Measurements from ENCODE around the gene PRR23E. TPM values are rescaled to one million over a fixed set of nuclear protein-coding genes. Genes with fewer than 3 reads are reported as not detected.

PRR23E gene
- total and polyA plus RNA-seq, 5 donors from 2014 or later = not detected

DNA sequence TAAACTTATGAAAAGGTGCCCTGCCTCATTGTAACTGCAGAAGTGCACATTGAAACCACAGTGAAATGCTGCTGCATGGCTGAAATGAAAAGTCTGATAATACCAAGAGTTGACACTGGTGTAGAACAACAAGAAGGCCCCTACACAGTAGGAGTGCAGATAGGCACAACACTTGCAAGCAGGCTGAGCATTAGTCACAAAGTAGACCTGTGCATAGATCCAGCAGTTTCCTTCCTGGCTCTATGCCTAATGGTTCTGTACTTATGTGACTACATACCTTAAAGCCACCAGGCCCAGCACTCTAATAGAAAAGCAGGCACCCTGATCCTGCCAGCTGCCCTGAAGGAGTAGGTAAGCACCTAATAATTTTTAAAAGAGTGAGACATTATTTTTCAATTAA lies 41.8 kb downstream of the PRR23E start:
- H3K27ac Mint-ChIP-seq = no peak overlapping the region
- DNase-seq (no peak), ATAC-seq (ENCODE audit: low read depth in 2 of 2) (no peak)
- H3K4me3 Mint-ChIP-seq = no peak overlapping the region
- Histone ChIP-seq H3K4me3 (ENCODE audit: low read depth, low read length) (no peak overlapping the region), H3K9me3 (ENCODE audit: control insufficient read depth in 2 of 2, low read length in 2 of 2) (no peaks in the 10 kb centered on the region), H3K27ac (ENCODE audit: insufficient read depth, low read length, poor library complexity, severe bottlenecking) (no peak overlapping the region), H3K36me3 (ENCODE audit: control insufficient read depth, insufficient read depth, low read length) (no peaks in the 10 kb centered on the region), H3K27me3 (ENCODE audit: control insufficient read depth, insufficient read depth, low read length) (no peaks in the 10 kb centered on the region), H3K4me1 (ENCODE audit: control insufficient read depth, insufficient read depth, low read length, poor library complexity, severe bottlenecking) (no peaks in the 10 kb centered on the region)
- peaks cover under 1% of the 10 kb centered on the region for H3K27me3 Mint-ChIP-seq
- H3K36me3 Mint-ChIP-seq = peaks cover 19% of the 10 kb centered on the region
- H3K9me3 Mint-ChIP-seq = peaks cover 0 to 13% (median 2%) of the 10 kb centered on the region in 7 donors
- H3K4me1 Mint-ChIP-seq = no peaks in the 10 kb centered on the region

DNA sequence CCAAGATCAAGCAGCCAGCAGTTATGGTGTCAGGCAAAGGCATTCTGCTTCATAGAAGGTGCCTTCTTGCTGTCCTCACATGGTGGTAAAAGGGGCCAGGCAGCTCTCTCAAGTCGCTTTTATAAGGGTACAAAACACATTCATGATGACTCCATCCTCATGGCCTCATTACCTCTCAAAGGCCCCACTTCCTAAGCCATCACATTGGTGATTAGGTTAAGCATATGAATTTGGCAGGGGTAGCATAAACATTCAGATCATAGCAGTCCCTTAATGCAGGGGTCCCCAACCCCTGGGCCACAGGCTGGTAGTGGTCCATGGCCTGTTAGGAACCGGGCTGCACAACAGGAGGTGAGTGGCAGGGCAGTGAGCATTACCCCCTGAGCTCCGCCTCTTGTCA lies 42.8 kb downstream of the PRR23E start:
- Mint-ChIP-seq H3K27ac (no peak overlapping the region), H3K9me3 (peaks cover 0 to 17% (median 6%) of the 10 kb centered on the region in 7 donors)

DNA sequence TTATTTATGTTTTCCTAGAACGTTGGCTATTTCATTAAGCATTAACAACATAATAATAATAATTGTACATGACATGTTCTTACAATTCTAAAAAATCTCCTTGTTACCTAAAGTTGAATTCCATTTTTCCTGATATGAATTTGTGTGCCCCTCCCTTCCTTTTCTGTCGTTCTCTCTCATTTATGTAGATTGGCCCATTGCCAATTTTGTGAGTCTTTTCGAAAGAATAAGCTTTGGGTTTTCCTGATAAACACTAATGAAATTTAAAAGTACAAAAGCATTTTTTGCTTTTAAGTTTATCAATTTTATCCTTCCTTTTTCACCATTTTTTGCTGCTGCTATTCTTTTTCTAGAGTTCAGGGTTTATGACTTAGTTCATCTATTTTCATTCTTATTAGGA lies 44.9 kb downstream of the PRR23E start:
- Histone ChIP-seq H3K27ac (ENCODE audit: insufficient read depth, low read length, poor library complexity, severe bottlenecking) (no peak overlapping the region), H3K9me3 (ENCODE audit: control insufficient read depth in 2 of 2, low read length in 2 of 2) (peaks cover 0 to 12% of the 10 kb centered on the region in 2 experiments), H3K36me3 (ENCODE audit: control insufficient read depth, insufficient read depth, low read length) (no peaks in the 10 kb centered on the region), H3K4me1 (ENCODE audit: control insufficient read depth, insufficient read depth, low read length, poor library complexity, severe bottlenecking) (no peaks in the 10 kb centered on the region), H3K27me3 (ENCODE audit: control insufficient read depth, insufficient read depth, low read length) (no peaks in the 10 kb centered on the region), H3K4me3 (ENCODE audit: low read depth, low read length) (no peak overlapping the region)
- Mint-ChIP-seq H3K27me3 (no peaks in the 10 kb centered on the region), H3K27ac (no peak overlapping the region), H3K9me3 (peaks cover 0 to 30% (median 8%) of the 10 kb centered on the region in 7 donors), H3K4me1 (no peaks in the 10 kb centered on the region), H3K36me3 (peaks cover 14% of the 10 kb centered on the region), H3K4me3 (no peak overlapping the region)
- DNase-seq (no peak), ATAC-seq (ENCODE audit: low read depth in 2 of 2) (no peak)

More for the DNA sequence above, 42.8 kb downstream of the PRR23E start:
- ATAC-seq (ENCODE audit: low read depth in 2 of 2) = no peak
- Mint-ChIP-seq H3K4me1 (no peaks in the 10 kb centered on the region), H3K36me3 (peaks cover 17% of the 10 kb centered on the region), H3K4me3 (no peak overlapping the region), H3K27me3 (no peaks in the 10 kb centered on the region)
- Histone ChIP-seq H3K36me3 (ENCODE audit: control insufficient read depth, insufficient read depth, low read length) (no peaks in the 10 kb centered on the region), H3K27ac (ENCODE audit: insufficient read depth, low read length, poor library complexity, severe bottlenecking) (no peak overlapping the region), H3K4me3 (ENCODE audit: low read depth, low read length) (no peak overlapping the region), H3K9me3 (ENCODE audit: control insufficient read depth in 2 of 2, low read length in 2 of 2) (no peaks in the 10 kb centered on the region), H3K27me3 (ENCODE audit: control insufficient read depth, insufficient read depth, low read length) (no peaks in the 10 kb centered on the region), H3K4me1 (ENCODE audit: control insufficient read depth, insufficient read depth, low read length, poor library complexity, severe bottlenecking) (no peaks in the 10 kb centered on the region)
- DNase-seq = no peak

DNA sequence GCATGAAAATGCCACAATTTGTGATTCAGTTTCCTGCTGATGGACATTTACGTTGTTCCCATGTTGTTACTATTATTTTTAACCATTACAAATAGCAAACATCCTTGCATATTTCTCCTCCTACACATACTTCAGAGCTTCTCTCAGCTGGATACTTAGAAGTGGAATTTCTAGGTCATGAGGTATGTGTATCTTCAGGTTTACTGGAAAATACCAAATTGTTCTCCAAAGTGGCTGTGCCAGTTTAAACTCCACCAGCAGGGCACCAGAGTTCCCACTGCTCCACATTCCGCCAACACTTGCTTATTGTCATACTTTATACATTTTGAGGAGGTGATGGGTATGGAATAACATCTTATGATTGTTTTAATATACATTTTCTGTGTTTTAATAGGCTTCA lies 45.7 kb downstream of the PRR23E start:
- no peaks in the 10 kb centered on the region for H3K36me3 ChIP-seq (ENCODE audit: control insufficient read depth, insufficient read depth, low read length)
- no peaks in the 10 kb centered on the region for H3K4me1 Mint-ChIP-seq

DNA sequence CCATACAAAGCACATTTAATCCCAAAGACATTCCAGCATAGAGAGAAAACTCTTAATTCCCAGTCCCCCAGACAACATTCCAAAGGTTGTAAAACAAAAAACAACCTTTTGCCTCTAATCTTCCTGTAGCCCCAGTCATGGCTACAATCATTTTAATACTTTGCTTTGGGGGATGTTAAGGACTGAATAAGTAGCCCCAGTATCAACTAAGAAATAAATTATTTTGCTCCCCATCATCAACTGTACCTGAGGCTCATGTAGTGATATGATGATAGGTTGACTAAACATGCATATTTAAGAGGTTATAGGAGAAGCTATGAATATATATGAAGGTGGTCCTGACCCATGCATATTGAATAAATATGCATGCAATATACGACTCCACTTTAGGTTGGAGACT lies 54.4 kb downstream of the PRR23E start:
- Mint-ChIP-seq H3K4me3 (no peak overlapping the region), H3K4me1 (no peaks in the 10 kb centered on the region), H3K36me3 (peaks cover under 1% of the 10 kb centered on the region), H3K27me3 (no peaks in the 10 kb centered on the region), H3K27ac (no peak overlapping the region), H3K9me3 (peaks cover 0 to 56% (median 24%) of the 10 kb centered on the region in 7 donors)
- Histone ChIP-seq H3K27me3 (ENCODE audit: control insufficient read depth, insufficient read depth, low read length) (no peaks in the 10 kb centered on the region), H3K4me3 (ENCODE audit: low read depth, low read length) (no peak overlapping the region), H3K27ac (ENCODE audit: insufficient read depth, low read length, poor library complexity, severe bottlenecking) (no peak overlapping the region), H3K4me1 (ENCODE audit: control insufficient read depth, insufficient read depth, low read length, poor library complexity, severe bottlenecking) (no peaks in the 10 kb centered on the region), H3K36me3 (ENCODE audit: control insufficient read depth, insufficient read depth, low read length) (no peaks in the 10 kb centered on the region), H3K9me3 (ENCODE audit: control insufficient read depth in 2 of 2, low read length in 2 of 2) (peaks cover 42 to 46% of the 10 kb centered on the region in 2 experiments)
- ATAC-seq (ENCODE audit: low read depth in 2 of 2) (no peak), DNase-seq (peak in 1 of 3 donors; percentile 10)

More for the DNA sequence above, 45.7 kb downstream of the PRR23E start:
- H3K27me3 ChIP-seq (ENCODE audit: control insufficient read depth, insufficient read depth, low read length) = no peaks in the 10 kb centered on the region
- H3K27ac ChIP-seq (ENCODE audit: insufficient read depth, low read length, poor library complexity, severe bottlenecking) = no peak overlapping the region
- Mint-ChIP-seq H3K27me3 (no peaks in the 10 kb centered on the region), H3K27ac (no peak overlapping the region), H3K36me3 (peaks cover 11% of the 10 kb centered on the region), H3K4me3 (no peak overlapping the region), H3K9me3 (peaks cover 0 to 32% (median 8%) of the 10 kb centered on the region in 7 donors)
- ATAC-seq (ENCODE audit: low read depth in 2 of 2) (no peak), DNase-seq (no peak)
- H3K4me3 ChIP-seq (ENCODE audit: low read depth, low read length) = no peak overlapping the region
- H3K9me3 ChIP-seq (ENCODE audit: control insufficient read depth in 2 of 2, low read length in 2 of 2) = peaks cover 0 to 16% of the 10 kb centered on the region in 2 experiments
- no peaks in the 10 kb centered on the region for H3K4me1 ChIP-seq (ENCODE audit: control insufficient read depth, insufficient read depth, low read length, poor library complexity, severe bottlenecking)

Other genes with a start within 250 kb of the PRR23E start
- 12.6 TPM for gene PLXNA1, start 210.0 kb upstream of the PRR23E start, total RNA-seq
- under 1 TPM; 0.25 to 0.52 (median 0.30) TPM for gene PLXNA1, start 210.0 kb upstream of the PRR23E start, polyA plus RNA-seq
- gene PRR20G, start 94.9 kb downstream of the PRR23E start, total RNA-seq = not detected
- not detected for gene PRR20G, start 94.9 kb downstream of the PRR23E start, polyA plus RNA-seq

Data from CD4-positive, CD25-positive, alpha-beta regulatory T cell (primary cell).